Measurements from ENCODE around the gene EDARADD. TPM values are rescaled to one million over a fixed set of nuclear protein-coding genes. Genes with fewer than 3 reads are reported as not detected.
"Not testable (repeated sequence)": the region's sequence is repeated elsewhere in the genome, so short reads cannot be mapped to it uniquely, and the experiment has no call there.

The EDARADD gene
- total and polyA plus RNA-seq, 9 donors = 0.29 to 2.9 (median 0.51) TPM

GRCh38 chr1:236458996-236459395 is 64.9 kb downstream of the EDARADD start:
- TF ChIP-seq, protein P1, sequence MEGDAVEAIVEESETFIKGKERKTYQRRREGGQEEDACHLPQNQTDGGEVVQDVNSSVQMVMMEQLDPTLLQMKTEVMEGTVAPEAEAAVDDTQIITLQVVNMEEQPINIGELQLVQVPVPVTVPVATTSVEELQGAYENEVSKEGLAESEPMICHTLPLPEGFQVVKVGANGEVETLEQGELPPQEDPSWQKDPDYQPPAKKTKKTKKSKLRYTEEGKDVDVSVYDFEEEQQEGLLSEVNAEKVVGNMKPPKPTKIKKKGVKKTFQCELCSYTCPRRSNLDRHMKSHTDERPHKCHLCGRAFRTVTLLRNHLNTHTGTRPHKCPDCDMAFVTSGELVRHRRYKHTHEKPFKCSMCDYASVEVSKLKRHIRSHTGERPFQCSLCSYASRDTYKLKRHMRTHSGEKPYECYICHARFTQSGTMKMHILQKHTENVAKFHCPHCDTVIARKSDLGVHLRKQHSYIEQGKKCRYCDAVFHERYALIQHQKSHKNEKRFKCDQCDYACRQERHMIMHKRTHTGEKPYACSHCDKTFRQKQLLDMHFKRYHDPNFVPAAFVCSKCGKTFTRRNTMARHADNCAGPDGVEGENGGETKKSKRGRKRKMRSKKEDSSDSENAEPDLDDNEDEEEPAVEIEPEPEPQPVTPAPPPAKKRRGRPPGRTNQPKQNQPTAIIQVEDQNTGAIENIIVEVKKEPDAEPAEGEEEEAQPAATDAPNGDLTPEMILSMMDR (IDR thresholded peaks at IDR 0.05) = no peak
- no peak for TF ChIP-seq EP300 (IDR thresholded peaks at IDR 0.05)
- TF ChIP-seq POLR2A (IDR thresholded peaks at IDR 0.05) = no peak
- WGBS, 3 donors = 80 to 84% (median 81%) methylated on average over 4 of the region's 4 CpGs

GRCh38 chr1:236460103-236460502 is 66.0 kb downstream of the EDARADD start:
- H3K4me3 ChIP-seq = no peak overlapping the region
- no peaks in the 10 kb centered on the region for H3K9me3 ChIP-seq
- TF ChIP-seq POLR2A (IDR thresholded peaks at IDR 0.05) (no peak), EP300 (IDR thresholded peaks at IDR 0.05) (no peak)
- TF ChIP-seq, protein P1 (IDR thresholded peaks at IDR 0.05) = no peak
- DNase-seq = no peak
- H3K4me1 ChIP-seq (ENCODE audit: insufficient read depth) = no peaks in the 10 kb centered on the region
- no peak overlapping the region for H3K27ac ChIP-seq
- no peaks in the 10 kb centered on the region for H3K27me3 ChIP-seq
- 94 to 98% (median 94%) methylated on average over 3 of the region's 3 CpGs for WGBS, 3 donors
- intact Hi-C loops (cut with DNase I) = no loop called here
- no peaks in the 10 kb centered on the region for H3K36me3 ChIP-seq

More at GRCh38 chr1:236458996-236459395, 64.9 kb downstream of the EDARADD start:
- Histone ChIP-seq H3K36me3 (no peaks in the 10 kb centered on the region), H3K27me3 (no peaks in the 10 kb centered on the region), H3K9me3 (no peaks in the 10 kb centered on the region), H3K4me3 (no peak overlapping the region), H3K27ac (no peak overlapping the region), H3K4me1 (ENCODE audit: insufficient read depth) (no peaks in the 10 kb centered on the region)
- intact Hi-C loops (cut with DNase I) = no loop called here
- DNase-seq = no peak

DNA sequence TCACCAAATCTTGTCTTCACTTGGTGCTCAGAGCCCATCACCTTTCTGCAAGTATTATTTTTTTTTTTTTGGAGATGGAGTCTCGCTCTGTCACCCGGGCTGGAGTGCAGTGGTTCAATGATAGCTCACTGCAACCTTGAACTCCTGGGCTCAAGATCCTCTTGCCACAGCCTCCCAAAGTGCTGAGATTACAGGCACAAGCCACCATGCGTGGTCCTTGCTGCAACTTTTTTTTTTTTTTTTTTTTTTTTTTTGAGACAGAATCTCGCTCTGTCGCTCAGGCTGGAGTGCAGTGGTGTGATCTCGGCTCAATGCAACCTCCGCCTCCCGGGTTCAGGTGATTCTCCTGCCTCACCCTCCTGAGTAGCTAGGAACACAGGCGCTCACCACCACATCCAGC is 70.1 kb downstream of the EDARADD start:
- intact Hi-C loops (cut with DNase I); H3K4me3 ChIP-seq; H3K36me3 ChIP-seq; H3K9me3 ChIP-seq; DNase-seq; H3K4me1 ChIP-seq (ENCODE audit: insufficient read depth); H3K27me3 ChIP-seq; H3K27ac ChIP-seq: not testable (repeated sequence)
- WGBS, 3 donors = 95 to 96% (median 95%) methylated on average over 9 of the region's 9 CpGs

- Histone ChIP-seq H3K36me3 (no peaks in the 10 kb centered on the region), H3K4me3 (no peak overlapping the region), H3K4me1 (ENCODE audit: insufficient read depth) (no peaks in the 10 kb centered on the region), H3K27ac (no peak overlapping the region), H3K27me3 (no peaks in the 10 kb centered on the region), H3K9me3 (no peaks in the 10 kb centered on the region)
- TF ChIP-seq POLR2A (IDR thresholded peaks at IDR 0.05) = no peak
- no peak for TF ChIP-seq EP300 (IDR thresholded peaks at IDR 0.05)
- TF ChIP-seq, protein P1 (IDR thresholded peaks at IDR 0.05) = no peak
- WGBS, 3 donors = 77 to 83% (median 82%) methylated on average over 9 of the region's 9 CpGs
- DNase-seq = no peak
- intact Hi-C loops (cut with DNase I) = no loop called here
Measured at GRCh38 chr1:236465231-236465958, 71.3 kb downstream of the EDARADD start.

GRCh38 chr1:236465959-236466303 is 71.8 kb downstream of the EDARADD start:
- Histone ChIP-seq H3K4me1 (ENCODE audit: insufficient read depth) (no peaks in the 10 kb centered on the region), H3K9me3 (no peaks in the 10 kb centered on the region), H3K4me3 (no peak overlapping the region), H3K27me3 (no peaks in the 10 kb centered on the region), H3K27ac (no peak overlapping the region), H3K36me3 (no peaks in the 10 kb centered on the region)
- intact Hi-C loops (cut with DNase I) = no loop called here
- TF ChIP-seq, protein P1 (IDR thresholded peaks at IDR 0.05) = no peak
- TF ChIP-seq EP300 (IDR thresholded peaks at IDR 0.05) (no peak), POLR2A (IDR thresholded peaks at IDR 0.05) (no peak)
- no peak for DNase-seq
- WGBS, 3 donors = 87 to 93% (median 88%) methylated on average over 5 of the region's 5 CpGs

Measured in ovary (tissue), 9 donors.